WTC11 (cell line): ENCODE results near the gene PCGF5. TPM values are rescaled to one million over a fixed set of nuclear protein-coding genes. Genes with fewer than 3 reads are reported as not detected.

Source experiments
- ATAC-seq: fragments of 200-7000 bp; cut with Tn5 transposase; 2 replicates; pipeline ENCODE4 v1.10.0; 2021; ENCODE audit warnings: mild to moderate bottlenecking, moderate library complexity
- CTCF ChIA-PET: fragments of 300-600 bp; sonication (Branson Sonifier 250); formaldehyde crosslinking; loops from one replicate; lab custom pipeline; 2021; ENCODE audit warnings: antibody characterized with exemption; lab: Charles Lee
- POLR2A ChIA-PET: fragments of 350-600 bp; sonication (Branson Sonifier 250); formaldehyde crosslinking; loops from one replicate; lab custom pipeline; 2021; ENCODE audit warnings: antibody characterized with exemption; lab: Charles Lee
- DNase-seq: peaks from one replicate; pipeline ENCODE4 v3.0.0; 2021; ENCODE audit warnings: low spot score
- H3K27ac Mint-ChIP-seq: 2 replicates; pipeline ENCODE4 v1.8.0; 2021; ENCODE audit warnings: mixed read lengths
- H3K27me3 Mint-ChIP-seq: 2 replicates; pipeline ENCODE4 v1.8.0; 2021; ENCODE audit warnings: low read depth, mild to moderate bottlenecking, moderate library complexity, mixed read lengths
- H3K36me3 Mint-ChIP-seq: 2 replicates; pipeline ENCODE4 v1.8.0; 2021; ENCODE audit warnings: mixed read lengths
- H3K4me1 Mint-ChIP-seq: 2 replicates; pipeline ENCODE4 v1.8.0; 2022; ENCODE audit warnings: mixed read lengths
- H3K4me3 Mint-ChIP-seq: 2 replicates; pipeline ENCODE4 v1.8.0; 2021; ENCODE audit warnings: mild to moderate bottlenecking, moderate library complexity, mixed read lengths
- H3K9me3 Mint-ChIP-seq: 2 replicates; pipeline ENCODE4 v1.8.0; 2021; ENCODE audit warnings: mixed read lengths
- CDX4 ChIP-seq: fragments of 250-450 bp; sonication (Bioruptor Pico); IDR thresholded peaks from 2 replicates; pipeline ENCODE4 v1.9.0; 2021; ENCODE audit warnings: moderate library complexity, mild to moderate bottlenecking, inconsistent platforms, borderline replicate concordance
- CTCF ChIP-seq: fragments of 200-600 bp; IDR thresholded peaks from 2 replicates; pipeline ENCODE4 v1.8.0; 2022; ENCODE audit warnings: antibody characterized with exemption
- GTF2I ChIP-seq: fragments of 250-450 bp; sonication (Bioruptor Pico); conservative IDR thresholded peaks from 2 replicates; pipeline ENCODE4 v1.4.0; 2021; ENCODE audit warnings: mild to moderate bottlenecking
- KAT7 ChIP-seq: sonication (generic); formaldehyde crosslinking; IDR thresholded peaks from 2 replicates; pipeline ENCODE4 v1.8.1; 2023; ENCODE audit warnings: missing genetic modification reagents, mild to moderate bottlenecking, borderline replicate concordance
- PRDM15 ChIP-seq: sonication (generic); formaldehyde crosslinking; IDR thresholded peaks from 2 replicates; pipeline ENCODE4 v1.8.0; 2022; ENCODE audit warnings: missing genetic modification reagents
- PRRX2 ChIP-seq: fragments of 250-450 bp; sonication (Bioruptor Pico); IDR thresholded peaks from 2 replicates; pipeline ENCODE4 v1.8.0; 2021; ENCODE audit warnings: mild to moderate bottlenecking
- RELA ChIP-seq: sonication (generic); formaldehyde crosslinking; IDR thresholded peaks from 2 replicates; pipeline ENCODE4 v1.8.1; 2022; ENCODE audit warnings: missing genetic modification reagents, mild to moderate bottlenecking, borderline replicate concordance
- RORB ChIP-seq: fragments of 250-450 bp; sonication (Bioruptor Pico); IDR thresholded peaks from 2 replicates; pipeline ENCODE4 v1.9.0; 2021; ENCODE audit warnings: mild to moderate bottlenecking
- ZMAT4 ChIP-seq: fragments of 250-450 bp; sonication (Bioruptor Pico); IDR thresholded peaks from 2 replicates; pipeline ENCODE4 v1.9.0; 2021; ENCODE audit warnings: mild to moderate bottlenecking
- ZNF396 ChIP-seq: fragments of 250-450 bp; sonication (Bioruptor Pico); IDR thresholded peaks from 2 replicates; pipeline ENCODE4 v1.8.0; 2021; ENCODE audit warnings: mild to moderate bottlenecking, moderate library complexity, borderline replicate concordance
- total RNA-seq: library from RNA; stranded (reverse); gene quantifications from 3 replicates; pipeline ENCODE4 v1.2.3, GENCODE V29; 2021
- TF ChIP-seq, protein P1 (sequence below): fragments of 250-450 bp; sonication (Bioruptor Pico); IDR thresholded peaks from 2 replicates; pipeline ENCODE4 v1.8.0; 2021; ENCODE audit warnings: mild to moderate bottlenecking
- TF ChIP-seq, protein P2 (sequence below): sonication (generic); formaldehyde crosslinking; IDR thresholded peaks from 2 replicates; pipeline ENCODE4 v1.8.1; 2022; ENCODE audit warnings: low read depth, missing genetic modification reagents, borderline replicate concordance
- TF ChIP-seq, protein P3 (sequence below): fragments of 250-450 bp; sonication (Bioruptor Pico); IDR thresholded peaks from 2 replicates; pipeline ENCODE4 v1.9.0; 2021; ENCODE audit warnings: mild to moderate bottlenecking, borderline replicate concordance
- TF ChIP-seq, protein P4 (sequence below): sonication (generic); formaldehyde crosslinking; IDR thresholded peaks from 2 replicates; pipeline ENCODE4 v1.8.1; 2023; ENCODE audit warnings: mild to moderate bottlenecking, moderate library complexity, missing genetic modification reagents

Gene PCGF5
- total RNA-seq, 1 experiment from 2014 or later = 5.2 TPM

DNA sequence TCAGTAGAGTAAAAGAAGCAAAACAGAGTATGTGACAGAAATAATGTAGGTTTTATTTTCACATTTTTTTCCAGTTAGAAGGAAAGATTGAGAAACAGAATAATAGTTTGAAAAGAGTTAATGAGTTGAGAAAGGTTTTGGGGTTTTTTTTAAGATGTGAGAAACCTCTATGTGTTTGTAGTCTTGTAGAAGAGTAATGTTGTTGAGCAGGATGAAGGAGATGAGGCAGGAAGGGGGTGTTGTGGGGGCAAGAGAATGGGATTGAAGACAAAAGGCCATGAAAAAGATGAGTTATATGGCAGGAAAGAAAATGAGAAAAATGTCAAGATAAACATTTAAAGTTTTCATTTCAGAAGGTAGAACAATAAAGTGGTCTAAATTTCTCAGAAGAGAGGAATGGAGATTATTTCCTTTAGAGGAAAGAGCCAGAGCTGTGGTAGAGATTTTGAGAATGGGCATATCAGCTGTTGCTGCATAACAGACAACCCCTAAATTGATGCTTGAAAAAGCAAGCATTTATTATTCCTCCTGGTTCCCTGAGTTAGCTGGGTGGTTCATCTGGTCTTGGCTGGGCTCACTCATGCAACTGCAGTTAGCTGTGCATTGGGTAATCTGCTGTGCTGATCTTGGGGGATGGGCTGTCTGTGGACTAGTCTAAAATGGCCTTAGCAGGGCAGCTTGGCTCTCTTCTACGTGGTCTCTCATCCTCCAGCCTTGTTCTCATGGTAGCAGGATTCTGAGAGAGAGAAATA, 27.1 kb downstream of the PCGF5 start:
- CTCF ChIA-PET = interaction anchor here (1.2 kb wide), 1 partner anchor 336 kb away, joined by 8 read pairs; no protein-coding TSS in a partner anchor
- no peak overlapping the region for H3K4me3 Mint-ChIP-seq
- no peak overlapping the region for H3K27ac Mint-ChIP-seq
- H3K36me3 Mint-ChIP-seq = no peaks in the 10 kb centered on the region
- DNase-seq (no peak), ATAC-seq (peak; percentile 60)
- H3K9me3 Mint-ChIP-seq = no peaks in the 10 kb centered on the region
- POLR2A ChIA-PET = no interaction called here
- peaks cover 9% of the 10 kb centered on the region for H3K27me3 Mint-ChIP-seq
- no peaks in the 10 kb centered on the region; the same call in 1 of the 2 replicates for H3K4me1 Mint-ChIP-seq
- TF ChIP-seq, protein P1, sequence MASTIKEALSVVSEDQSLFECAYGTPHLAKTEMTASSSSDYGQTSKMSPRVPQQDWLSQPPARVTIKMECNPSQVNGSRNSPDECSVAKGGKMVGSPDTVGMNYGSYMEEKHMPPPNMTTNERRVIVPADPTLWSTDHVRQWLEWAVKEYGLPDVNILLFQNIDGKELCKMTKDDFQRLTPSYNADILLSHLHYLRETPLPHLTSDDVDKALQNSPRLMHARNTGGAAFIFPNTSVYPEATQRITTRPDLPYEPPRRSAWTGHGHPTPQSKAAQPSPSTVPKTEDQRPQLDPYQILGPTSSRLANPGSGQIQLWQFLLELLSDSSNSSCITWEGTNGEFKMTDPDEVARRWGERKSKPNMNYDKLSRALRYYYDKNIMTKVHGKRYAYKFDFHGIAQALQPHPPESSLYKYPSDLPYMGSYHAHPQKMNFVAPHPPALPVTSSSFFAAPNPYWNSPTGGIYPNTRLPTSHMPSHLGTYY = no peak
- TF ChIP-seq KAT7 (no peak), ZNF396 (no peak), ZMAT4 (CRISPR knock-in tag) (no peak), PRDM15 (CRISPR knock-in tag) (no peak), CTCF (no peak), RORB (CRISPR knock-in tag) (no peak), GTF2I (CRISPR knock-in tag) (no peak), RELA (no peak), PRRX2 (no peak)

- Mint-ChIP-seq H3K27ac (no peak overlapping the region), H3K4me3 (no peak overlapping the region), H3K9me3 (no peaks in the 10 kb centered on the region), H3K36me3 (no peaks in the 10 kb centered on the region), H3K4me1 (peaks cover 3% of the 10 kb centered on the region; the same call in 1 of the 2 replicates)
- ChIA-PET CTCF (interaction anchor here (1.0 to 2.1 kb wide), 5 partner anchors 161 to 338 kb away, joined by 4 to 19 read pairs (median 12); no protein-coding TSS in a partner anchor), POLR2A (no interaction called here)
- no peak for DNase-seq
- no peak for ATAC-seq
- TF ChIP-seq, protein P2, sequence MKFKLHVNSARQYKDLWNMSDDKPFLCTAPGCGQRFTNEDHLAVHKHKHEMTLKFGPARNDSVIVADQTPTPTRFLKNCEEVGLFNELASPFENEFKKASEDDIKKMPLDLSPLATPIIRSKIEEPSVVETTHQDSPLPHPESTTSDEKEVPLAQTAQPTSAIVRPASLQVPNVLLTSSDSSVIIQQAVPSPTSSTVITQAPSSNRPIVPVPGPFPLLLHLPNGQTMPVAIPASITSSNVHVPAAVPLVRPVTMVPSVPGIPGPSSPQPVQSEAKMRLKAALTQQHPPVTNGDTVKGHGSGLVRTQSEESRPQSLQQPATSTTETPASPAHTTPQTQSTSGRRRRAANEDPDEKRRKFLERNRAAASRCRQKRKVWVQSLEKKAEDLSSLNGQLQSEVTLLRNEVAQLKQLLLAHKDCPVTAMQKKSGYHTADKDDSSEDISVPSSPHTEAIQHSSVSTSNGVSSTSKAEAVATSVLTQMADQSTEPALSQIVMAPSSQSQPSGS (CRISPR knock-in tag) = no peak
- no peak for TF ChIP-seq CDX4 (CRISPR knock-in tag)
- TF ChIP-seq, protein P3, sequence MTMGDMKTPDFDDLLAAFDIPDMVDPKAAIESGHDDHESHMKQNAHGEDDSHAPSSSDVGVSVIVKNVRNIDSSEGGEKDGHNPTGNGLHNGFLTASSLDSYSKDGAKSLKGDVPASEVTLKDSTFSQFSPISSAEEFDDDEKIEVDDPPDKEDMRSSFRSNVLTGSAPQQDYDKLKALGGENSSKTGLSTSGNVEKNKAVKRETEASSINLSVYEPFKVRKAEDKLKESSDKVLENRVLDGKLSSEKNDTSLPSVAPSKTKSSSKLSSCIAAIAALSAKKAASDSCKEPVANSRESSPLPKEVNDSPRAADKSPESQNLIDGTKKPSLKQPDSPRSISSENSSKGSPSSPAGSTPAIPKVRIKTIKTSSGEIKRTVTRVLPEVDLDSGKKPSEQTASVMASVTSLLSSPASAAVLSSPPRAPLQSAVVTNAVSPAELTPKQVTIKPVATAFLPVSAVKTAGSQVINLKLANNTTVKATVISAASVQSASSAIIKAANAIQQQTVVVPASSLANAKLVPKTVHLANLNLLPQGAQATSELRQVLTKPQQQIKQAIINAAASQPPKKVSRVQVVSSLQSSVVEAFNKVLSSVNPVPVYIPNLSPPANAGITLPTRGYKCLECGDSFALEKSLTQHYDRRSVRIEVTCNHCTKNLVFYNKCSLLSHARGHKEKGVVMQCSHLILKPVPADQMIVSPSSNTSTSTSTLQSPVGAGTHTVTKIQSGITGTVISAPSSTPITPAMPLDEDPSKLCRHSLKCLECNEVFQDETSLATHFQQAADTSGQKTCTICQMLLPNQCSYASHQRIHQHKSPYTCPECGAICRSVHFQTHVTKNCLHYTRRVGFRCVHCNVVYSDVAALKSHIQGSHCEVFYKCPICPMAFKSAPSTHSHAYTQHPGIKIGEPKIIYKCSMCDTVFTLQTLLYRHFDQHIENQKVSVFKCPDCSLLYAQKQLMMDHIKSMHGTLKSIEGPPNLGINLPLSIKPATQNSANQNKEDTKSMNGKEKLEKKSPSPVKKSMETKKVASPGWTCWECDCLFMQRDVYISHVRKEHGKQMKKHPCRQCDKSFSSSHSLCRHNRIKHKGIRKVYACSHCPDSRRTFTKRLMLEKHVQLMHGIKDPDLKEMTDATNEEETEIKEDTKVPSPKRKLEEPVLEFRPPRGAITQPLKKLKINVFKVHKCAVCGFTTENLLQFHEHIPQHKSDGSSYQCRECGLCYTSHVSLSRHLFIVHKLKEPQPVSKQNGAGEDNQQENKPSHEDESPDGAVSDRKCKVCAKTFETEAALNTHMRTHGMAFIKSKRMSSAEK (CRISPR knock-in tag) = no peak
- TF ChIP-seq, protein P4, sequence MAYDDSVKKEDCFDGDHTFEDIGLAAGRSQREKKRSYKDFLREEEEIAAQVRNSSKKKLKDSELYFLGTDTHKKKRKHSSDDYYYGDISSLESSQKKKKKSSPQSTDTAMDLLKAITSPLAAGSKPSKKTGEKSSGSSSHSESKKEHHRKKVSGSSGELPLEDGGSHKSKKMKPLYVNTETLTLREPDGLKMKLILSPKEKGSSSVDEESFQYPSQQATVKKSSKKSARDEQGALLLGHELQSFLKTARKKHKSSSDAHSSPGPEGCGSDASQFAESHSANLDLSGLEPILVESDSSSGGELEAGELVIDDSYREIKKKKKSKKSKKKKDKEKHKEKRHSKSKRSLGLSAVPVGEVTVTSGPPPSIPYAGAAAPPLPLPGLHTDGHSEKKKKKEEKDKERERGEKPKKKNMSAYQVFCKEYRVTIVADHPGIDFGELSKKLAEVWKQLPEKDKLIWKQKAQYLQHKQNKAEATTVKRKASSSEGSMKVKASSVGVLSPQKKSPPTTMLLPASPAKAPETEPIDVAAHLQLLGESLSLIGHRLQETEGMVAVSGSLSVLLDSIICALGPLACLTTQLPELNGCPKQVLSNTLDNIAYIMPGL (CRISPR knock-in tag) = no peak
- TF ChIP-seq, all 79 proteins: peak for 0
- no peaks in the 10 kb centered on the region; the same call in 1 of the 2 replicates for H3K27me3 Mint-ChIP-seq
Observed at GRCh38 chr10:91249700-91250099, 29.2 kb downstream of the PCGF5 start.
